Heart left ventricle (tissue), 16 donors: Measurements from ENCODE around the gene CHP2. TPM values are rescaled to one million over a fixed set of nuclear protein-coding genes. Genes with fewer than 3 reads are reported as not detected.

Experiments used
- ATAC-seq, 4 donors: fragments of 200-7000 bp; cut with Tn5 transposase; one replicate each; pipeline ENCODE4 v1.9.1; 2020 to 2022; ENCODE audit warnings: moderate library complexity in 4 of 4, mild to moderate bottlenecking in 3 of 4, moderate number of reproducible peaks in 1 of 4
- DNase-seq, 5 donors: peaks; one replicate each; pipeline ENCODE4 v3.0.0-alpha.2; 2020
- H3K27ac ChIP-seq, 12 donors: fragments of 200-600 bp; sonication (generic) in 4 of 12; one replicate each; pipeline versions ENCODE4 v1.5.0 to v1.8.0; 2016 to 2022; ENCODE audit warnings: mild to moderate bottlenecking in 2 of 12
- H3K27me3 ChIP-seq, 9 donors: fragments of 200-600 bp; sonication (generic) in 2 of 9; one replicate each; pipeline versions ENCODE4 v1.5.1 to v1.8.0; 2016 to 2022; ENCODE audit warnings: mild to moderate bottlenecking in 3 of 9
- H3K36me3 ChIP-seq, 9 donors: fragments of 200-600 bp; sonication (generic) in 2 of 9; one replicate each; pipeline versions ENCODE4 v1.5.0 to v1.8.0; 2018 to 2022; ENCODE audit warnings: mild to moderate bottlenecking in 2 of 9
- H3K4me1 ChIP-seq, 12 donors: fragments of 200-600 bp; sonication (generic) in 4 of 12; one replicate each; pipeline versions ENCODE4 v1.5.0 to v1.8.0; 2016 to 2022; ENCODE audit warnings: mild to moderate bottlenecking in 3 of 12
- H3K4me3 ChIP-seq, 12 donors: fragments of 200-600 bp; sonication (generic) in 4 of 12; one replicate each; pipeline versions ENCODE4 v1.5.0 to v1.8.0; 2017 to 2022; ENCODE audit warnings: mild to moderate bottlenecking in 9 of 12, moderate library complexity in 4 of 12
- H3K9me3 ChIP-seq, 12 donors: fragments of 200-600 bp; sonication (generic) in 4 of 12; one replicate each; pipeline versions ENCODE4 v1.5.0 to v1.8.0; 2016 to 2022; ENCODE audit warnings: mild to moderate bottlenecking in 1 of 12
- CTCF ChIP-seq, 12 donors: fragments of 200-600 bp; sonication (generic) in 4 of 12; IDR thresholded peaks; one replicate each; pipeline versions ENCODE4 v1.5.0 to v1.8.0; 2018 to 2022; ENCODE audit warnings: antibody characterized with exemption in 12 of 12, mild to moderate bottlenecking in 5 of 12
- POLR2A ChIP-seq, 2 donors: fragments of 450-650 bp; IDR thresholded peaks; one replicate each; pipeline ENCODE4 v1.6.1; 2017; ENCODE audit warnings: antibody characterized with exemption in 2 of 2, mild to moderate bottlenecking in 2 of 2, moderate library complexity in 2 of 2
- WGBS, 4 donors: extraction: QIAGEN DNeasy Blood & Tissue Kit in 2 of 4; methylation state at CpG; one replicate each; pipeline versions ENCODE4 v1.1.5 to v1.1.7; 2013 to 2018; 5-methylcytosine and 5-hydroxymethylcytosine counted together
- intact Hi-C, 10 donors: fragments of 100-400 bp; cut with DNase I; formaldehyde crosslinking; loops; one replicate each; pipeline versions ENCODE4 v1.11.1 to v1.14.2; 2022
- polyA plus RNA-seq, 2 donors: library from polyadenylated mRNA; stranded (reverse); fragments of 200-250 nt; gene quantifications; one replicate each; pipeline ENCODE4 v1.2.3, GENCODE V29; 2013
- total RNA-seq, 9 donors: library from RNA; depleted of rRNA in 2 of 9; stranded (reverse); fragments of >200 nt in 2 of 9; fragmentation: NEBNext Ultra II Directional in 3 of 9; extraction: Animal tissue kit (Norgen Biotek cat#: 25700) in 3 of 9; gene quantifications; one replicate each; pipeline versions ENCODE4 v1.1.0 to v1.2.4, GENCODE V29; 2016 to 2023
- donor health status: ischemic (EF 13 %, LVEDD 7.1; RV severe dilation, severe dysfunction).
- donor health status: healthy with polysubstance abuse.
- donor health status: DM: no; HTN: yes; CAD: no.
- donor health status: DM: no; HTN: no; CAD: no.
- donor health status: ischemic (EF 25% LVEDD 6.9; RV normal size, moderate dysfunction).
- donor health status: ischemic (EF 25% LVEDD 5.7; RV mildly dilated, moderate dysfunction).
- donor health status: healthy.
- donor health status: DM: yes; HTN: yes; CAD: no.
- donor health status: ischemic (EF 35%, LVEDD 5.7; RV mildly dilated, moderate dysfunction).
- donor health status: nonischemic (EF 11% LVEDD 7.7; RV severe dilation, severe dysfunction).
- donor health status: DM: yes; HTN: yes; CAD: no.
- donor health status: PGD.
- donor health status: ischemic (EF 29% LVEDD 5.4; RV normal size, mild dysfunction).
- donor health status: nonischemic (EF 23%, LVEDD 6.1; RV moderate dilation, normal function).

CHP2 gene
- total and polyA plus RNA-seq, 11 donors: 0.08 TPM; not detected in 10

GRCh38 chr16:23739516-23739915 is 15.3 kb upstream of the CHP2 start:
- WGBS, 4 donors: 52 to 74% (median 64%) methylated on average over 1 of the region's 1 CpG

GRCh38 chr16:23741675-23742303 is 13.0 kb upstream of the CHP2 start:
- DNase-seq (no peak), ATAC-seq (no peak)

More at GRCh38 chr16:23739516-23739915, 15.3 kb upstream of the CHP2 start:
- Histone ChIP-seq H3K4me1 (no peaks in the 10 kb centered on the region), H3K27ac (no peak overlapping the region), H3K27me3 (peaks cover 0 to 31% (median 0%) of the 10 kb centered on the region in 9 donors), H3K4me3 (no peak overlapping the region), H3K36me3 (no peaks in the 10 kb centered on the region), H3K9me3 (no peaks in the 10 kb centered on the region)
- intact Hi-C loops: loop anchor here in 8 of 10 donors (5.0 to 10.0 kb wide), 5 partner anchors 268 to 298 kb away; no protein-coding TSS in a partner anchor
- no peak for DNase-seq
- ATAC-seq: no peak
- TF ChIP-seq POLR2A (IDR thresholded peaks at IDR 0.05): no peak

GRCh38 chr16:23742766-23743165 is 12.1 kb upstream of the CHP2 start:
- Histone ChIP-seq H3K27ac (no peak overlapping the region), H3K36me3 (no peaks in the 10 kb centered on the region), H3K9me3 (peaks cover 0 to 9% (median 0%) of the 10 kb centered on the region in 12 donors), H3K27me3 (peaks cover 0 to 34% (median 0%) of the 10 kb centered on the region in 9 donors), H3K4me1 (no peaks in the 10 kb centered on the region), H3K4me3 (no peak overlapping the region)
- ATAC-seq (no peak), DNase-seq (no peak)
- 32 to 37% (median 33%) methylated on average over 4 of the region's 4 CpGs for WGBS, 4 donors
- intact Hi-C loops: no loop called here
- TF ChIP-seq CTCF (IDR thresholded peaks at IDR 0.05) (no peak), POLR2A (IDR thresholded peaks at IDR 0.05) (no peak)

More at GRCh38 chr16:23741675-23742303, 13.0 kb upstream of the CHP2 start:
- H3K4me1 ChIP-seq: no peaks in the 10 kb centered on the region
- TF ChIP-seq CTCF (IDR thresholded peaks at IDR 0.05) (no peak), POLR2A (IDR thresholded peaks at IDR 0.05) (no peak)
- no peak overlapping the region for H3K27ac ChIP-seq
- intact Hi-C loops: no loop called here
- peaks cover 0 to 34% (median 0%) of the 10 kb centered on the region in 9 donors for H3K27me3 ChIP-seq
- peaks cover 0 to 9% (median 0%) of the 10 kb centered on the region in 12 donors for H3K9me3 ChIP-seq
- H3K36me3 ChIP-seq: no peaks in the 10 kb centered on the region
- 46 to 55% (median 49%) methylated on average over 2 of the region's 2 CpGs for WGBS, 4 donors
- H3K4me3 ChIP-seq: no peak overlapping the region

GRCh38 chr16:23745263-23745662 is 9.6 kb upstream of the CHP2 start:
- Histone ChIP-seq H3K9me3 (peaks cover 0 to 9% (median 0%) of the 10 kb centered on the region in 12 donors), H3K4me1 (no peaks in the 10 kb centered on the region), H3K27ac (no peak overlapping the region), H3K27me3 (peaks cover 0 to 30% (median 0%) of the 10 kb centered on the region in 9 donors), H3K36me3 (no peaks in the 10 kb centered on the region), H3K4me3 (no peak overlapping the region)
- TF ChIP-seq POLR2A (IDR thresholded peaks at IDR 0.05): no peak
- TF ChIP-seq CTCF (IDR thresholded peaks at IDR 0.05): no peak
- 71 to 82% (median 77%) methylated on average over 4 of the region's 4 CpGs for WGBS, 4 donors
- DNase-seq: no peak
- no peak for ATAC-seq
- intact Hi-C loops: no loop called here
